Measurements from ENCODE around the gene INTS3.
A peak's percentile ranks its signal among the peaks of the same experiment; 100 is the strongest.

Gene INTS3

DNA sequence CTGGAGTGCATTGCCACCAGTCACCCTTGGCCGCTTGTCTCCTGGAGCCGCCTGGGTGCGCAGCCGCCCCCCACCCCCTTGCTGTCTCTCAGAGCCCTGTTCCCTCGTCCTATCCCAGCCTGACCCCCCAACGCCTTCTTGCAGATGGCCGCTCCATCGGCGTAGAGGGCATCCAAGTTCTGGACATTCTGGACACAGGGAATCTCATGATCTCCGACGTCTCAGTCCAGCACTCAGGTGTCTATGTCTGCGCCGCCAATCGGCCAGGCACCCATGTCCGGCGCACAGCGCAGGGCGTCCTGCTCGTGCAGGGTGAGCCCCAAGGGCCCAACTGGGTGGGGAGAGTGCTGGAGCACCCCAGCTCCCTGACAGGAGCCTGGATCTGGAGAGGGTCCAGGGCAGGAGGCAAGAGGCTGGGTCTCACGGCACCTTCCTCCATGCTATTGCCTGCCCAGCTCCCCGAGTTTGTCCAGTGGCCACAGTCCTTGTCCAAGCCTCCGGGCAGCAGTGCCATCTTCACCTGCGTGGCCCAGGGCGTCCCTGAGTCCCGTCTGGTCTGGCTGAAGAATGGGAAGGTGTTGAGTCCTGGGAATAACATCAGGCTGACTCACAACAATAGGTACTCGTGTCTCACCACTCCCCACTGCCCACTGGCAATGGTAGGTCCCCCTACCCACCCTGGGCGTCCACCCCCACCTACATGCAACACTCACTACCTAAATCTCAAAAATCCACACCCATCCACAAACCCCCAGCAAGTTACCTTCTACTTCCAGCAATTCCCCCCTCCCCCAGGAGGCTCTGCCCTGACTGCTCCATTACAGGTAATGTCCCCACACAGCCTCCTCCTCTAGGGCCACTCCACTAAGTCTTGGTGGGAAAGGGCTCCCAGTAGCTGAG, 72.0 kb downstream of the INTS3 start:
- DNase-seq: peak in 6 of 42 donors; percentile 7 to 25 (median 12)
- intact Hi-C loops (cut with DNase I): loop anchor here (5.0 to 10.0 kb wide), 2 partner anchors 155 to 187 kb away; partner anchors contain the start of genes CRTC2 and RAB13

- DNase-seq: peak in 6 of 42 donors; percentile 5 to 16 (median 7)
- intact Hi-C loops (cut with DNase I): no loop called here
Observed at GRCh38 chr1:153800516-153800915, 72.7 kb downstream of the INTS3 start.

GRCh38 chr1:153801028-153801625, 73.3 kb downstream of the INTS3 start:
- intact Hi-C loops (cut with DNase I): no loop called here
- peak in 5 of 42 donors; percentile 0 to 13 (median 5) for DNase-seq

GRCh38 chr1:153801786-153802697, 74.2 kb downstream of the INTS3 start:
- DNase-seq: peak in 4 of 42 donors; percentile 4 to 17 (median 6)
- intact Hi-C loops (cut with DNase I): no loop called here

GRCh38 chr1:153803470-153804056, 75.7 kb downstream of the INTS3 start:
- intact Hi-C loops (cut with DNase I): no loop called here
- DNase-seq: peak in 3 of 42 donors; percentile 0 to 17 (median 5)

- DNase-seq: peak in 1 of 42 donors; percentile 7
- intact Hi-C loops (cut with DNase I): no loop called here
Observed at GRCh38 chr1:153804112-153804511, 76.3 kb downstream of the INTS3 start.

GRCh38 chr1:153805042-153805745, 77.3 kb downstream of the INTS3 start:
- DNase-seq: peak in 5 of 42 donors; percentile 9 to 49 (median 24)
- intact Hi-C loops (cut with DNase I): no loop called here

DNA sequence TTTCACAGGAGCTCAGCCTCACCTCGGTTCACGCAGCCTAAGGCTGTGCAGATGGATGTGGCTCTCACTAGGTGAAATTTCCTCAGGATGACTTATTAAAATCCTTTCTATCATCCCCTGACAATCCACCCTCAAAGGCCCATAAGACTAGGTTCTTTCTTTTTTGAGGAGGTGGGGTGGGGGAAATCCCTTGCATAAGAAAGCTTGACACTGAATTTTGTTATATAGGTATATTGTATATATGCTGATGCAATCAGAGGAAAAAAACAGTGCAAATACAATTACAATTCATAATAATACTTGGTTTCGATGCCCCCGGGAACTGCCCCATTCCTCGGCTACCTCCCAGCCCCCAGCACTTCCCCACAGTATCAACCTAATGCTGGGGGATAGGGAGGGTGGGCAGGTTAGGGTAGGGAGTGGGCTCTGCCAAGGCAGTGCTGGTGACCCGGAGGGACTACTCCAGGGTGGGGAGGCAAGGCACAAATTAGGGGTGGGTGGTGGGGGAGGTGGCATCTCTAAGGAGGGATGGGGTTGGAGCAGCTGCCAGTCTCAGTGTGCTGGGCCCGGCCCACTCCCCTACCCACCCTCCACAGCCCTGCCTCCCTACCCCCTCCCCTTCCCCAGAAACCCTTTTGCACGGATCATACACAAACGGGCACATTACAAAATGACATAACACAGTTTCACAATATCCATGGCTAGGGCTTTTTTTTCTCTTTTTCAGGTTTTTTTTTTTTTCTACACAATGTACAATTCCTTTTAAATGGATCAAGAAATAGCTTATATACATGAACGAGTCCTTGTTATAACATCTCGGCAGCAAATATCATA, 78.3 kb downstream of the INTS3 start:
- intact Hi-C loops (cut with DNase I): no loop called here
- DNase-seq: peak in 3 of 42 donors; percentile 2 to 8 (median 5)

- peak in 2 of 42 donors; percentile 0 to 20 for DNase-seq
- intact Hi-C loops (cut with DNase I): no loop called here
Observed at GRCh38 chr1:153816283-153816889, 88.5 kb downstream of the INTS3 start.

DNA sequence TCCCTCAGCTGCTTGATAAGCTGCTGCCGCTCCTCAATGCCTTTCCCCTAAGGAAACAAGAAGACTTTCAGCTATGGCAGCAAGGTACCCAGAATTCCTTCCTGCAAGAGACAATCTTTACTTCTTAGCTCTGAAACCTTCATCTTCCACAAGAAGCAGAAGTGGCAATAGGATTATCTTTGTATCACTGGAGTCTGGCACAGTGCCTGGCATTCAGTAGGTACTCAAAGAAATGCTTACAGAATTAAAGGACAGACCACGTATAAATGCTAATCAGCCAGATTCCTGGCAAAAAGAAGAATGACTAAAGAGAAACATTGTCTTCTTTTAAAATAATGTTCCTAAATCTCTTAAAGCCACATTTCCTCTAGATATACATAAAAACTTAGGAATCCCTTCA, 91.0 kb downstream of the INTS3 start:
- peak in 1 of 42 donors; percentile 16 for DNase-seq
- intact Hi-C loops (cut with DNase I): no loop called here
